ENCODE results near the gene DTWD2.
"Not testable (repeated sequence)": the region's sequence is repeated elsewhere in the genome, so short reads cannot be mapped to it uniquely, and the experiment has no call there.

DTWD2 gene

GRCh38 chr5:118981783-118982182, 6.6 kb downstream of the DTWD2 start:
- H3K4me1 ChIP-seq (ENCODE audit: insufficient read depth, low read length) = no peaks in the 10 kb centered on the region
- no peaks in the 10 kb centered on the region for H3K36me3 ChIP-seq (ENCODE audit: insufficient read depth, low read length)
- H3K9me3 ChIP-seq (ENCODE audit: control insufficient read depth, insufficient read depth, low read length) = no peaks in the 10 kb centered on the region; the same call in 1 of the 2 replicates
- no peak overlapping the region for H3K9ac ChIP-seq (ENCODE audit: low read depth, low read length)

- Histone ChIP-seq H3K36me3 (ENCODE audit: insufficient read depth, low read length) (no peaks in the 10 kb centered on the region), H3K9me3 (ENCODE audit: control insufficient read depth, insufficient read depth, low read length) (no peaks in the 10 kb centered on the region; the same call in 1 of the 2 replicates), H3K9ac (ENCODE audit: low read depth, low read length) (no peak overlapping the region), H3K4me1 (ENCODE audit: insufficient read depth, low read length) (no peaks in the 10 kb centered on the region)
These were observed 7.9 kb downstream of the DTWD2 start for GRCh38 chr5:118980438-118980837.

- H3K4me1 ChIP-seq (ENCODE audit: insufficient read depth, low read length) = no peaks in the 10 kb centered on the region
- H3K9me3 ChIP-seq (ENCODE audit: control insufficient read depth, insufficient read depth, low read length) = no peaks in the 10 kb centered on the region; the same call in 1 of the 2 replicates
- no peaks in the 10 kb centered on the region for H3K36me3 ChIP-seq (ENCODE audit: insufficient read depth, low read length)
- no peak overlapping the region for H3K9ac ChIP-seq (ENCODE audit: low read depth, low read length)
These were observed 8.3 kb downstream of the DTWD2 start for GRCh38 chr5:118980017-118980416.

- H3K9me3 ChIP-seq (ENCODE audit: control insufficient read depth, insufficient read depth, low read length); H3K36me3 ChIP-seq (ENCODE audit: insufficient read depth, low read length); H3K9ac ChIP-seq (ENCODE audit: low read depth, low read length); H3K4me1 ChIP-seq (ENCODE audit: insufficient read depth, low read length): not testable (repeated sequence)
These were observed 14.4 kb downstream of the DTWD2 start for GRCh38 chr5:118973779-118974445.

GRCh38 chr5:118968925-118969375, 19.4 kb downstream of the DTWD2 start:
- H3K9ac ChIP-seq (ENCODE audit: low read depth, low read length) = no peak overlapping the region
- H3K4me1 ChIP-seq (ENCODE audit: insufficient read depth, low read length) = no peaks in the 10 kb centered on the region; the same call in 1 of the 2 replicates
- peaks cover 3% of the 10 kb centered on the region; the same call in 1 of the 2 replicates for H3K9me3 ChIP-seq (ENCODE audit: control insufficient read depth, insufficient read depth, low read length)
- no peaks in the 10 kb centered on the region for H3K36me3 ChIP-seq (ENCODE audit: insufficient read depth, low read length)

DNA sequence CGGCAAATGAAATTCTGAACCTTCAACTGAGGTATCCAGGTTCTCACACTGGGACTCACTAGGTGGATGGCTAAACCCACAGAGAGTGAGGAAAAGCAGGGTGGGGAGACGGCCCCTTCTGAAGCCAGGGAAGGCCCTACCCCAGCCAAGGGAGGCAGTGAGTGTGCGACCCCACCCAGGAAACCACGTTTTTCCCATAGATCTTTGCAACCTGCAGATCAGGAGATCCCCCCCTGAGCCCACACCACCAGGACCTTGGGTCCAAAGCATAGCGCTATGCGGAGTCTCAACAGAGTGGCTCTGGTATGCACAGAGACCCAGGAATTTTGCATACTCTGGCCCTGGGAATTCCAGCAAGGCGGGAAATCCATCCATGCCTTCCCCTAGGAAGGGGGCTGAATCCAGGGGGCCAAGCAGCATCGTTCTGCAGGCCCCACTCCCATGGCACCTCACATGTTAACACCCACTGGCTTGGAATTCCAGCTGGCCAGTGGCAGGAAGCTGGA, 19.9 kb downstream of the DTWD2 start:
- H3K36me3 ChIP-seq (ENCODE audit: insufficient read depth, low read length) = no peaks in the 10 kb centered on the region
- peaks cover 3% of the 10 kb centered on the region; the same call in 1 of the 2 replicates for H3K9me3 ChIP-seq (ENCODE audit: control insufficient read depth, insufficient read depth, low read length)
- no peak overlapping the region for H3K9ac ChIP-seq (ENCODE audit: low read depth, low read length)
- no peaks in the 10 kb centered on the region; the same call in 1 of the 2 replicates for H3K4me1 ChIP-seq (ENCODE audit: insufficient read depth, low read length)

DNA sequence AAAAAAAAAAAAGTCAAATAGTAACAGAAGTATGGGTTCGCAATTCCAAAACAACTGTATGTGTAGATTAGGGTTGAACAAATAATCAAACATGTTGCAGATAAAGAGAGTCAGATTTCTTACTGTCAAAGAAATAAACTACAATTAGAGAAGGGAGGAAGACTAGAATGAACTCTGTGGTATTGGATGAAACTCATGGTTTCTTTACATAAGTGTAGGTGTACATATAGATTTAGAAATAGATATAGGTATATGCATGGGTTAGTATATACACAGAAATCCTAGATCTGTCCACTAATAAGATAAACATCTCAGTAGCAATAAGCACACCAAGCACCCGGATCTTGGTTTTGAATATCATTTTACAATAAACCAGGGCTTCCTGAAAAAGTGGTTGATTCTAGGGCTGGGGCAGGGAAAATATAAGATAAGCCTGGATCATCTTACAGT, 21.3 kb downstream of the DTWD2 start:
- Histone ChIP-seq H3K36me3 (ENCODE audit: insufficient read depth, low read length) (no peaks in the 10 kb centered on the region), H3K9ac (ENCODE audit: low read depth, low read length) (no peak overlapping the region), H3K9me3 (ENCODE audit: control insufficient read depth, insufficient read depth, low read length) (peaks cover 3% of the 10 kb centered on the region; the same call in 1 of the 2 replicates), H3K4me1 (ENCODE audit: insufficient read depth, low read length) (no peaks in the 10 kb centered on the region; the same call in 1 of the 2 replicates)

DNA sequence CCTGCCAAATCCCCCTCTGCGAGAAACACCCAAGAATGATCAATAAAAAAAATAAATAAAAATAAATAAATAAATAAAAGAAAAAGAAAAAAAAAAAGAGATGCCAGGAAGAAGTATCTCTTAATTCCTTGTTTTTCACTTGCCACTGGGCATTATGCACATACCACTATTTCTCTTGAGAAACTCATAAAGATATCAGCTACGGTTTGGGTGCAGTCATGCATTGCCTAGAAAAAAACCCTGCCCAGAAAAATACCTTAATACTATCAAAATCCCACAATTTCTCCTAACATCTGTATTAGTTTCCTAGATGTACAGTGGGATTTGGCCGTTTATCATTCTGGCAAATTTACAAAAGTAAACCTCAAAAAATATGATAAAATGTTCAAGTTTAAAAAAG, 22.5 kb downstream of the DTWD2 start:
- Histone ChIP-seq H3K9ac (ENCODE audit: low read depth, low read length) (no peak overlapping the region), H3K36me3 (ENCODE audit: insufficient read depth, low read length) (no peaks in the 10 kb centered on the region), H3K9me3 (ENCODE audit: control insufficient read depth, insufficient read depth, low read length) (peaks cover 3% of the 10 kb centered on the region; the same call in 1 of the 2 replicates), H3K4me1 (ENCODE audit: insufficient read depth, low read length) (no peaks in the 10 kb centered on the region; the same call in 1 of the 2 replicates)

GRCh38 chr5:118964970-118965369, 23.4 kb downstream of the DTWD2 start:
- H3K36me3 ChIP-seq (ENCODE audit: insufficient read depth, low read length); H3K9me3 ChIP-seq (ENCODE audit: control insufficient read depth, insufficient read depth, low read length); H3K4me1 ChIP-seq (ENCODE audit: insufficient read depth, low read length); H3K9ac ChIP-seq (ENCODE audit: low read depth, low read length): not testable (repeated sequence)

GRCh38 chr5:118964388-118964787, 24.0 kb downstream of the DTWD2 start:
- not testable (repeated sequence) for H3K36me3 ChIP-seq (ENCODE audit: insufficient read depth, low read length); H3K9me3 ChIP-seq (ENCODE audit: control insufficient read depth, insufficient read depth, low read length); H3K4me1 ChIP-seq (ENCODE audit: insufficient read depth, low read length); H3K9ac ChIP-seq (ENCODE audit: low read depth, low read length)

DNA sequence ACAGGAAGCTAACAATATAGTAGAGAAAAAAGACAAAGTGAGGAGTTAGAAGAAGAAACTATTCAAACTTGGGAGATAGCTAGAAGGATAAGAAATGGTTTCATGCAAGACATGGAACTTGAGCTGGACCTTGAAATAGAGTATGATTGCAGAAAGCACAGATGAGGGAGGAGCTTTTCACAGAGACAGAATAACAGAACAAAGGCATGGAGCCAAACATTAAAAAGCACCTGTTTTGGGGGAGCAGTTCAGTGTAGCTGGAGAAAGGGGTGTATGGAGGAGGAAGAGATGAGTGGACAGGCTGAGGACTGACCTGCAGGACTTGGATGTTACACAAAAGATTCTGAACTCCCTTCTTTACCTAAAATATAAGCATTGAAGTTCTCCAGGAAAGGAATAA, 25.2 kb downstream of the DTWD2 start:
- Histone ChIP-seq H3K9me3 (ENCODE audit: control insufficient read depth, insufficient read depth, low read length) (peaks cover 3% of the 10 kb centered on the region; the same call in 1 of the 2 replicates), H3K36me3 (ENCODE audit: insufficient read depth, low read length) (no peaks in the 10 kb centered on the region), H3K9ac (ENCODE audit: low read depth, low read length) (no peak overlapping the region), H3K4me1 (ENCODE audit: insufficient read depth, low read length) (no peaks in the 10 kb centered on the region)

GRCh38 chr5:118960557-118960956, 27.8 kb downstream of the DTWD2 start:
- Histone ChIP-seq H3K4me1 (ENCODE audit: insufficient read depth, low read length) (no peaks in the 10 kb centered on the region), H3K9me3 (ENCODE audit: control insufficient read depth, insufficient read depth, low read length) (no peaks in the 10 kb centered on the region), H3K36me3 (ENCODE audit: insufficient read depth, low read length) (no peaks in the 10 kb centered on the region), H3K9ac (ENCODE audit: low read depth, low read length) (no peak overlapping the region)

DNA sequence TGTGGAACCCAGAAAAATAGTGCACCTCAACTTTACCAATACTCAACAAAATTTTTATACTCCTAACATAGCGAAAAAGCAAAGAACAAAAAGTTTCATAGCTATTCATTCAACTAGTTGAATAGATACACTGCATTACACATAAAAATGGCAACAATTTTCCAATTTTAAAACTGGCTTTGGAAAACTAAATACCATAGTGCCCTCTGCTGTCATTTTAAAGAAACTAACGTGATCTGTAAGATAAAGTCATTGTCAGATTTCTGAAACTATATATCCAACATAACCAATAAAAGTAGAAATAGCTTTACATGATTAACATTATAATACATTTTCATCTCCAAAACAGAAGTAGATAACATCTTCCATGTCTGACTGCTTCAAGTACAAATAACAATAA, 31.6 kb downstream of the DTWD2 start:
- Histone ChIP-seq H3K9me3 (ENCODE audit: control insufficient read depth, insufficient read depth, low read length) (no peaks in the 10 kb centered on the region), H3K36me3 (ENCODE audit: insufficient read depth, low read length) (no peaks in the 10 kb centered on the region), H3K4me1 (ENCODE audit: insufficient read depth, low read length) (peaks cover 13% of the 10 kb centered on the region; the same call in 1 of the 2 replicates), H3K9ac (ENCODE audit: low read depth, low read length) (no peak overlapping the region)

- Histone ChIP-seq H3K9me3 (ENCODE audit: control insufficient read depth, insufficient read depth, low read length) (no peaks in the 10 kb centered on the region), H3K4me1 (ENCODE audit: insufficient read depth, low read length) (peaks cover 13% of the 10 kb centered on the region; the same call in 1 of the 2 replicates), H3K36me3 (ENCODE audit: insufficient read depth, low read length) (no peaks in the 10 kb centered on the region), H3K9ac (ENCODE audit: low read depth, low read length) (no peak overlapping the region)
These were observed 34.7 kb downstream of the DTWD2 start for GRCh38 chr5:118953652-118954005.

DNA sequence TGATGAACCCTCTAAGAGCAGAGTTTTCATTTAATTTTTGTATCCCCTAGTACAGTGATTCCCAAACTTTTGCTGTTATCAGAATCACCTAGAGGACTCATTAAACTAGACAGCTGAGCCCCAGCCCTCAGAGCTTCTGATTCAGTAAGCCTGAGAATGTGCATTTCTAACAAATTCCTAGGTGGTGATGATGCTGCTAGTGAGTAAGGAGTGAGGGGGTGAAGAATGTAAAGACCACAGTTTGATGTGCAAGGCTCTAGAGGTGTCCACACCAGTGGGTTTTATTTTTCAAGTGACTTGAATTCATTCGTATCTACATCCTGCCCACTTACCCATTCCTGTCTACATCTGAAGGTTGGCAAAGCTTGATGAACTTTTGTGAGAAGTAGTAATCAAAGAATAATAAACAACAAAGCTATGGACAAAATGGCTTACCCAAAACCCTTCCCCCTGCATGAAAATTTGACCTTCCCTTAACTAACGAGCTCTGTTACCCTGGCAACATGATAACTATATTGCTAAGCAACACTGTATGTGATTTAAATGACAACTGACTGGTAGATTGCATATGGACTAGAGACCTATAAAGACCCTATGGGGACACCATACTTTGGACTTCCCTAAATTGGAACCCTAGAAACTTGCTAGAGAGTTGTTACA, 35.2 kb downstream of the DTWD2 start:
- no peaks in the 10 kb centered on the region for H3K9me3 ChIP-seq (ENCODE audit: control insufficient read depth, insufficient read depth, low read length)
- H3K9ac ChIP-seq (ENCODE audit: low read depth, low read length) = peak overlapping the region; percentile 61; the same call in 1 of the 2 replicates
- peaks cover 13% of the 10 kb centered on the region; the same call in 1 of the 2 replicates for H3K4me1 ChIP-seq (ENCODE audit: insufficient read depth, low read length)
- no peaks in the 10 kb centered on the region for H3K36me3 ChIP-seq (ENCODE audit: insufficient read depth, low read length)
